AG09319 (cell line): Measurements from ENCODE around the gene GBF1.
A peak's percentile ranks its signal among the peaks of the same experiment; 100 is the strongest.

ENCODE experiments used
- DNase-seq: peaks from one replicate; pipeline ENCODE4 v3.0.0-alpha.2; 2010; ENCODE audit warnings: low read depth; ENCODE audit errors: extremely low read depth
- CTCF ChIP-seq: IDR thresholded peaks from 2 replicates; pipeline ENCODE4 v1.5.1; 2011; ENCODE audit warnings: low read depth, mild to moderate bottlenecking, inconsistent platforms, low read length, moderate library complexity

Gene GBF1

GRCh38 chr10:102394801-102395399 lies 149.6 kb downstream of the GBF1 start:
- no peak for DNase-seq

GRCh38 chr10:102395400-102396316 lies 150.3 kb downstream of the GBF1 start, which contains the start of gene NFKB2:
NFKB2 (plus strand) TSS chr10:102395705; CDS start chr10:102395960, 255 bp downstream.
- no peak for TF ChIP-seq CTCF
- DNase-seq, result peak; percentile 63

More at GRCh38 chr10:102394801-102395399, 149.6 kb downstream of the GBF1 start:
- no peak for TF ChIP-seq CTCF

- no peak for DNase-seq
- no peak for TF ChIP-seq CTCF
These were observed 151.0 kb downstream of the GBF1 start for GRCh38 chr10:102396317-102396650.

GRCh38 chr10:102396730-102397151 lies 151.4 kb downstream of the GBF1 start:
- TF ChIP-seq CTCF, result no peak
- DNase-seq, result no peak

GRCh38 chr10:102397222-102398171 lies 152.2 kb downstream of the GBF1 start:
- no peak for TF ChIP-seq CTCF
- no peak for DNase-seq

GRCh38 chr10:102398172-102399020 lies 153.1 kb downstream of the GBF1 start:
- no peak for DNase-seq
- TF ChIP-seq CTCF, result no peak
